Measurements from ENCODE around the gene CRY2. TPM values are rescaled to one million over a fixed set of nuclear protein-coding genes. Genes with fewer than 3 reads are reported as not detected.
A peak's percentile ranks its signal among the peaks of the same experiment; 100 is the strongest.

Gene CRY2
- total and polyA plus RNA-seq, 2 of the 13 experiments (the other 11 are each of a cell fraction or from before 2014, with no cell fraction given), result 10.1 to 12.2 TPM

- TF ChIP-seq HOMEZ (CRISPR knock-in tag; IDR thresholded peaks at IDR 0.05; ENCODE audit: low read depth) (0 out of 2 replicates have a peak, but pooled peaks have one; percentile 60), TCF7 (IDR thresholded peaks at IDR 0.05; ENCODE audit: low read depth) (peak; percentile 78), KLF12 (CRISPR knock-in tag; IDR thresholded peaks at IDR 0.05; ENCODE audit: borderline replicate concordance) (0 out of 2 replicates have a peak, but pooled peaks have one; percentile 40), THAP11 (CRISPR knock-in tag; IDR thresholded peaks at IDR 0.05) (peak; percentile 37; the same call in 1 of the 2 replicates), HHEX (CRISPR knock-in tag; IDR thresholded peaks at IDR 0.05) (no peak), ZNF790 (CRISPR knock-in tag; IDR thresholded peaks at IDR 0.05; ENCODE audit: borderline replicate concordance) (no peak), RFX1 (IDR thresholded peaks at IDR 0.05) (peak; percentile 41; the same call in 1 of the 2 replicates), GZF1 (CRISPR knock-in tag; IDR thresholded peaks at IDR 0.05) (no peak), HOXD1 (CRISPR knock-in tag; IDR thresholded peaks at IDR 0.05) (no peak), MEIS2 (CRISPR knock-in tag; IDR thresholded peaks at IDR 0.05) (0 out of 2 replicates have a peak, but pooled peaks have one; percentile 44), PPARG (CRISPR knock-in tag; conservative IDR thresholded peaks at IDR 0.05) (peak; percentile 53), ZNF205 (CRISPR knock-in tag; IDR thresholded peaks at IDR 0.05) (no peak; the same call in 1 of the 2 replicates), STAG1 (CRISPR knock-in tag; IDR thresholded peaks at IDR 0.05) (peak; percentile 61), ZKSCAN8 (CRISPR knock-in tag; IDR thresholded peaks at IDR 0.05; ENCODE audit: borderline replicate concordance) (0 out of 2 replicates have a peak, but pooled peaks have one; percentile 8), MAFF (IDR thresholded peaks at IDR 0.05; ENCODE audit: low read depth, low read length) (no peak), NFYB (CRISPR knock-in tag; IDR thresholded peaks at IDR 0.05) (peak; percentile 53; the same call in 1 of the 2 replicates), KDM5B (CRISPR knock-in tag; IDR thresholded peaks at IDR 0.05; ENCODE audit: borderline replicate concordance) (no peak), THYN1 (CRISPR knock-in tag; IDR thresholded peaks at IDR 0.05; ENCODE audit: borderline replicate concordance, low read depth) (no peak), ZBTB44 (CRISPR knock-in tag; IDR thresholded peaks at IDR 0.05) (no peak), NR1H2 (CRISPR knock-in tag; IDR thresholded peaks at IDR 0.05; ENCODE audit: borderline replicate concordance, low read depth) (no peak), BORCS8-MEF2B (CRISPR knock-in tag; IDR thresholded peaks at IDR 0.05) (peak; percentile 62; the same call in 1 of the 2 replicates), MYC (CRISPR knock-in tag; IDR thresholded peaks at IDR 0.05; ENCODE audit: borderline replicate concordance) (peak; percentile 30; the same call in 1 of the 2 replicates), ZNF441 (CRISPR knock-in tag; IDR thresholded peaks at IDR 0.05; ENCODE audit: borderline replicate concordance) (peak; percentile 52; the same call in 1 of the 2 replicates), ZNF724P (CRISPR knock-in tag; IDR thresholded peaks at IDR 0.05; ENCODE audit: borderline replicate concordance) (no peak), XRCC5 (optimal IDR thresholded peaks at IDR 0.05; ENCODE audit: low read length) (peak; percentile 97), USF2 (IDR thresholded peaks at IDR 0.05; ENCODE audit: low read depth, low read length) (no peak), USF2 (CRISPR knock-in tag; IDR thresholded peaks at IDR 0.05; ENCODE audit: borderline replicate concordance) (no peak)
Measured at GRCh38 chr11:45843158-45843924, 3.9 kb upstream of the CRY2 start (continued).

All from HepG2 (cell line).